Measurements from ENCODE around the gene TANC1. TPM values are rescaled to one million over a fixed set of nuclear protein-coding genes. Genes with fewer than 3 reads are reported as not detected.

Gene TANC1
- total RNA-seq, 4 donors from 2014 or later, result 27.1 to 57.4 (median 55.1) TPM

DNA sequence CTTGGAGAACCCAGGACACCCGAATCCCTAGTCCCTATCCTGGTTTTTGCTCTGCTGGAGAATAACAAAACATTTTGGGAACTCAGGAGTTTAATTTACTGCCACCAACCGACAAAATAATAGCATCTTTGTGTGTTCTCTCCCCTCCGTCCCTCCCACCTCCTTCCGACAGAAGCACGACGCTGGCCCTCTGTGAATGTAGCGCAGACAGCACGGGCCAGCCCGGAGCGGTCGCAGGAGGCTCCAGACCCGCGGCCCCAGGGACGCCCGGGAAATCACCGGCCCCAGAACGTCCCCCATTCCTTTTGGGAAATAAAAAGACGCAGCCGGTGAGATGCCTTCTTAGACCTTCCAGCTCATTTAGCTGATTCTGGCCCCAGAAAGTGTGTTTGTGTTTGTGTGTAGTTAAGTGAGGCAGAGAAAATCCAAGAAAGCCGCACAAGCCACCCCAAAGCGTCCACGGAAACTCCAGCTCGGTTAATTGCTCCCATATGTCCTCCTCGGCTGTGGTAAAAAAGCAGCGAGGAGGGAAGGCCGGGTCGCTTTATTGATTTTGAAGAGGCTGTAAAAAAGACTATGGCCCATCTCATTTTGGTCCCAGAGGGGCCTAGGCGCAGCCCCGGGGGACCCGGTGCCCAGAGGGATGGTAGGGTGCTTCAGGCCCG, 577 bp upstream of the TANC1 start:
- H3K27ac ChIP-seq, result peak overlapping the region; percentile 67 to 94 (median 88)
- no peaks in the 10 kb centered on the region for H3K36me3 ChIP-seq
- no peaks in the 10 kb centered on the region for H3K9me3 ChIP-seq
- H3K4me3 ChIP-seq, result peak overlapping the region; percentile 45 to 86 (median 72)
- H3K27me3 ChIP-seq, result no peaks in the 10 kb centered on the region
- no peak for TF ChIP-seq POLR2A (IDR thresholded peaks at IDR 0.05)
- TF ChIP-seq, protein P1, sequence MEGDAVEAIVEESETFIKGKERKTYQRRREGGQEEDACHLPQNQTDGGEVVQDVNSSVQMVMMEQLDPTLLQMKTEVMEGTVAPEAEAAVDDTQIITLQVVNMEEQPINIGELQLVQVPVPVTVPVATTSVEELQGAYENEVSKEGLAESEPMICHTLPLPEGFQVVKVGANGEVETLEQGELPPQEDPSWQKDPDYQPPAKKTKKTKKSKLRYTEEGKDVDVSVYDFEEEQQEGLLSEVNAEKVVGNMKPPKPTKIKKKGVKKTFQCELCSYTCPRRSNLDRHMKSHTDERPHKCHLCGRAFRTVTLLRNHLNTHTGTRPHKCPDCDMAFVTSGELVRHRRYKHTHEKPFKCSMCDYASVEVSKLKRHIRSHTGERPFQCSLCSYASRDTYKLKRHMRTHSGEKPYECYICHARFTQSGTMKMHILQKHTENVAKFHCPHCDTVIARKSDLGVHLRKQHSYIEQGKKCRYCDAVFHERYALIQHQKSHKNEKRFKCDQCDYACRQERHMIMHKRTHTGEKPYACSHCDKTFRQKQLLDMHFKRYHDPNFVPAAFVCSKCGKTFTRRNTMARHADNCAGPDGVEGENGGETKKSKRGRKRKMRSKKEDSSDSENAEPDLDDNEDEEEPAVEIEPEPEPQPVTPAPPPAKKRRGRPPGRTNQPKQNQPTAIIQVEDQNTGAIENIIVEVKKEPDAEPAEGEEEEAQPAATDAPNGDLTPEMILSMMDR (IDR thresholded peaks at IDR 0.05), result no peak
- peak in 2 of 3 donors; percentile 49 to 59 for DNase-seq
- peaks cover 0 to 19% (median 0%) of the 10 kb centered on the region in 4 donors for H3K4me1 ChIP-seq

- Histone ChIP-seq H3K36me3 (no peaks in the 10 kb centered on the region), H3K27ac (peak overlapping the region; percentile 67 to 94 (median 88)), H3K4me1 (peaks cover 0 to 19% (median 0%) of the 10 kb centered on the region in 4 donors), H3K9me3 (no peaks in the 10 kb centered on the region), H3K27me3 (no peaks in the 10 kb centered on the region), H3K4me3 (peak overlapping the region; percentile 45 to 86 (median 72))
- no peak for TF ChIP-seq POLR2A (IDR thresholded peaks at IDR 0.05)
- TF ChIP-seq, protein P1 (IDR thresholded peaks at IDR 0.05), result no peak
- peak in 1 of 3 donors; percentile 75 for DNase-seq
Measured at GRCh38 chr2:158969162-158969714, 798 bp downstream of the TANC1 start.

DNA sequence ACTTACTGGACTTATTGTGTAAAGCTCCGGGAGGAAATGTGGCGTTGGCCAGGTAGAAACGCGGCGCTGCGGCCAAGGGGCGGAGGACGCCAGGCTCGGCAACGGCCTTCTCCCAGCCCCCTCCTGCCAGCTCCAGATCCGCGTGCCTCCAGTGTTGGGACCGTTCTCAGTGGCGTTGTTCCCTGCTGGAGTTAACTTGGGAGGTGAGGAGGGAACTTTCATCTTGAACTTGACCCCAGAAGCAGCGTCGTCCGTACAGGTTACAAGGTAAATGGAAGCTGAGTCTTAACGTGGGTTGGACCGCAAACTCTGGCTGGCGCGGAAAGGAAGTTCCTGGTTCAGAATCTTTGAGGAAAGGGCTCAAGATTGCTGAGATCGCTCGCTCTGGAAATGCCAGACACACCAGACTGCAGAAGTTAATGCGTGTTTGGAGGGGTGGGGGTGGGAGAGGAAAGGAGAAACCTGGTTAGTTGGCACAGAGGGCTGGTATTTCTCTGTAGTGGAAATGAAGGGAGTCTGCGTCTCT, 1.3 kb downstream of the TANC1 start:
- TF ChIP-seq POLR2A (IDR thresholded peaks at IDR 0.05), result no peak
- TF ChIP-seq, protein P1 (IDR thresholded peaks at IDR 0.05), result no peak
- Histone ChIP-seq H3K9me3 (no peaks in the 10 kb centered on the region), H3K27me3 (no peaks in the 10 kb centered on the region), H3K4me1 (peaks cover 0 to 19% (median 0%) of the 10 kb centered on the region in 4 donors), H3K36me3 (no peaks in the 10 kb centered on the region), H3K4me3 (peak overlapping the region; percentile 45 to 86 (median 72)), H3K27ac (peak overlapping the region; percentile 67 to 94 (median 88))
- DNase-seq, result peak in 2 of 3 donors; percentile 66 to 74

GRCh38 chr2:158970241-158970751, 1.9 kb downstream of the TANC1 start:
- no peaks in the 10 kb centered on the region for H3K9me3 ChIP-seq
- no peak for DNase-seq
- peaks cover 0 to 19% (median 0%) of the 10 kb centered on the region in 4 donors for H3K4me1 ChIP-seq
- TF ChIP-seq POLR2A (IDR thresholded peaks at IDR 0.05), result no peak
- TF ChIP-seq, protein P1 (IDR thresholded peaks at IDR 0.05), result peak in 1 of 6 experiments; percentile 17
- H3K36me3 ChIP-seq, result no peaks in the 10 kb centered on the region
- peak overlapping the region; percentile 45 to 86 (median 72) for H3K4me3 ChIP-seq
- no peaks in the 10 kb centered on the region for H3K27me3 ChIP-seq
- peak overlapping the region; percentile 67 to 94 (median 88) for H3K27ac ChIP-seq

DNA sequence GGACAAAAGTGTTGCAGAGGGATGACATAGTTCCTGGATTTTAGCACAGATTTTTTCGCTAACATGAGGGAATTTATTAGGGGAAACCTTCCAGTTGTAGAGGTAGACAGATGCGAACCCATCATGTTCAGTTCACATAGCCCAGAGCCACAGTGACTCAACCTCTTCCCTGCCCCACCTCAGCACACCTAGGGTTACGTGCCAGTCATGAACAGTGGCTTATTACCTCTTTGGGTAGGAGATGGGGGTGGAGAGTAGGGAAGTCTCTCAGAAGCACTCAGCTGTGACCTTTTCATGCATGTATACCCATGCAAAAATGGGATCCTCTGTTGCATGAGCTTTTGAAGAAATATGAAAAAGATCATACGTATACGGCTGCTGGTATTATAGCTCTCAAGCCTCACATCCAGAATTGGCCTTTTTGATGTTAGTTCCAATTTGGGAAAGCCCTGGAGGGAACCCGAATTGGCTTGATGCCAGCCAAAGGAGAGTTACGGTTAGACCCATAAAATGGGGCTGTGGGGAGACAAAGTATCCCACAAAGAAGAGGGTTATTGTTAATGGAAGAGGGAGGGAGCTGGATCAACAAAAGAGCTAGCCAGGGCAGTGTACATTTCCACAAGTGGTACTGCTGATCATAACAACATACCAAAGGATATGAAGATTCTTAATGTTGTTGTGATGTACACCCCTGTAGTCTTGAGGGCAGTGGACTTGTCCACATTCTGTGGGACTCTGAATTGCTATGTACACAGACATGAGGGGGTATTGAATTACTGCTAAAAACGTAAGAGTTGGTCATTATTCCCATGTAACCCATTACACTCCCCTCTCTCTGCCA, 4.9 kb downstream of the TANC1 start:
- H3K27ac ChIP-seq, result no peak overlapping the region
- no peak for DNase-seq
- H3K27me3 ChIP-seq, result no peaks in the 10 kb centered on the region
- H3K4me1 ChIP-seq, result peaks cover 0 to 19% (median 0%) of the 10 kb centered on the region in 4 donors
- no peaks in the 10 kb centered on the region for H3K9me3 ChIP-seq
- TF ChIP-seq POLR2A (IDR thresholded peaks at IDR 0.05), result no peak
- TF ChIP-seq, protein P1 (IDR thresholded peaks at IDR 0.05), result no peak
- H3K36me3 ChIP-seq, result no peaks in the 10 kb centered on the region
- H3K4me3 ChIP-seq, result no peak overlapping the region
